Activated CD8-positive, alpha-beta T cell treated with anti-CD3 and anti-CD28 coated beads for 36 hours (primary cell): Measurements from ENCODE around the gene NFIA. TPM values are rescaled to one million over a fixed set of nuclear protein-coding genes. Genes with fewer than 3 reads are reported as not detected.
"Not testable (repeated sequence)": the region's sequence is repeated elsewhere in the genome, so short reads cannot be mapped to it uniquely, and the experiment has no call there.

Source experiments
- ATAC-seq: fragments of 200-7000 bp; cut with Tn5 transposase; one replicate; pipeline ENCODE4 v1.10.0; 2021; ENCODE audit warnings: mild to moderate bottlenecking, moderate library complexity
- CTCF ChIA-PET: fragments of 350-600 bp; sonication (Branson Sonifier 250); formaldehyde crosslinking; loops from one replicate; lab custom pipeline; 2021; ENCODE audit warnings: antibody characterized with exemption; lab: Charles Lee
- POLR2A ChIA-PET: fragments of 350-600 bp; sonication (Branson Sonifier 250); formaldehyde crosslinking; loops from one replicate; lab custom pipeline; 2021; ENCODE audit warnings: antibody characterized with exemption; lab: Charles Lee
- DNase-seq: peaks from one replicate; pipeline ENCODE4 v3.0.0-alpha.2; 2020
- H3K27ac Mint-ChIP-seq: one replicate; pipeline ENCODE4 v1.8.0; 2021; ENCODE audit warnings: mild to moderate bottlenecking, mixed read lengths
- H3K27me3 Mint-ChIP-seq: one replicate; pipeline ENCODE4 v1.8.0; 2021; ENCODE audit warnings: mixed read lengths
- H3K36me3 Mint-ChIP-seq: one replicate; pipeline ENCODE4 v1.8.0; 2021; ENCODE audit warnings: low read depth, mixed read lengths
- H3K4me1 Mint-ChIP-seq: one replicate; pipeline ENCODE4 v1.8.0; 2021; ENCODE audit warnings: low read depth, mixed read lengths
- H3K4me3 Mint-ChIP-seq: one replicate; pipeline ENCODE4 v1.8.0; 2021; ENCODE audit warnings: mild to moderate bottlenecking, moderate library complexity, mixed read lengths
- H3K9me3 Mint-ChIP-seq: one replicate; pipeline ENCODE4 v1.8.0; 2021; ENCODE audit warnings: mixed read lengths
- intact Hi-C: fragments of 100-400 bp; cut with micrococcal nuclease; formaldehyde crosslinking; loops from one replicate; pipeline ENCODE4 v1.10.0; 2022
- total RNA-seq, 2 experiments: library from RNA; stranded (reverse); gene quantifications; one replicate each; pipeline ENCODE4 v1.2.3, GENCODE V29; 2021
- TF ChIP-seq, protein P1 (sequence below): fragments of 200-600 bp; IDR thresholded peaks from one replicate; pipeline ENCODE4 v1.8.0; 2022; ENCODE audit warnings: antibody characterized with exemption, mild to moderate bottlenecking

The NFIA gene
- total RNA-seq, 2 experiments from 2014 or later: 1.9 to 2.4 TPM

DNA sequence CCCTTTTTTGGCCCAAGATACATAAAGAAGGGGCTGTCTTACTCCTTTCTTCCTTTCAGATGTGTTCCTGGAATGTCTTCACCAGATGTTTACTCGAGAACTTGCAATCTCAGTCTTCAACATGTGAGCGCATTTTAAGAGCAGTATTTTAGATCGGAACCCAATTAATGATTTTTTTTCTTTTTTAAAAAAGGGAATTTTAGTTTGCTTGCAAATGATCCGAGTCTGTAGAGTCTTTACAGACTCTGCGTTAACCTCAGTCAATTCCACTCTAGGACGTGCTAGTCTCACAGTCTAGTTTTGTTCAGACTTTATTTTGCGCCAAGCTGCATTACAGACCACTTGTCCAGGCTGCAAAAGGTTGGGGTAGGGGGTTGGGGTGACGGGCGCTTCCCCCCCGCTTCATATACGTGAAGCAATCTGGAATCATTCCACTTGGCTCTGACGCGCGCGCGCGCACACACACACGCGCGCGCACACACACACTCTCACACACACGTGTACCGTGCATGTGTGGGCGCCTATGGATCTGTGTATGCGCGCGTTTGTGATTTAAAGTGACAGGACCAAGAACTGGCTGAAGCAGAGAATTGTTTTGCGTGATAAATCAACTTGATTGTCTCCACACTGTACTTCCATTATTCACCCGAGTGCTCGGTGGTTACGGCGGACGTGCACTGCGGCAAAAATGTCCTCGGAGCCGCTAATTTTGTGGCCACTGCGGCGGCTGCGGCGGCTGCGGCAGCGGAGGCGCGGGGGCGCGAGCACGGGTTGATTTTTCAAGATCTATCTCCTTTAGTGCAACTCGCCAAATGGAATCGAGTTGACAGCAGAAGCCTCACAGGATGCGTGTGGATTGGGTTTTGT is 25.6 kb upstream of the NFIA start:
- POLR2A ChIA-PET: interaction anchor here (0.7 to 1.3 kb wide), 2 partner anchors 21 to 25 kb away, joined by 4 read pairs; partner anchors contain the start of gene NFIA

DNA sequence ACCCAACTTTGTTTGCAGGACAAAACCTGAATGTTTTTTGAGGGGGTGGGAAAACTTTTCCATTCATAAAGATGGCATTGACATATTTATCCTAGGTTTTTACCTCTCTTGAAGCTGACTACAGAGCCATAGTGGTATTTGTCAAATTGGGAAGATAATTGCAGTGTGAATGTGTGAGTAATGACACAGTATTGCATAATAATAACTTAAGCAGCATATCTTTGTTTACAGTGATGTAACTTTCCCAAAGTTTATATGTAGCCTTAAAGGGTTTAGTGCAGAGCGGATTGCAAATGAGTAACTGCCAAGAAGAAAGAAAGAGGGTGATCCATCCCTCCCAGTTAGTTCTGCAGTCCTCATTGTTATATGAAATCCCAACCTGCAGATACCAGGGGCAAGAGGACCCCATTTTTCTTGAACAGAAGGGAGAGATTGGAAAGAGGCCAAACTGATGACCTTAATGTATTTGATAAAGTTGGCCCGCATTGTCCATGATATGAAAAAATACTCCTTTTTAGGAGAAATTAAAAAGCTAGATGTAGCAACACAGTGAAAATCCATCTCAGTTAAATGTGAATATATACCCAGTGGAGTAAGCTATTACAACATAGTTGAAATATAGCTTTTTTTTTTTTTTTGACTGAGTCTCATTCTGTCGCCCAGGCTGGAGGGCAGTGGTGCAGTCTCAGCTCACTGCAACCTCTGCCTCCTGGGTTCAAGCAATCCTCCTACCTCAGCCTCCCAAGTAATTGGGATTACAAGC is 23.7 kb upstream of the NFIA start:
- CTCF ChIA-PET: interaction anchor here (1.2 to 5.1 kb wide), 3 partner anchors 8 to 13 kb away, joined by 3 to 18 read pairs (median 5); no protein-coding TSS in a partner anchor
- peaks cover 40% of the 10 kb centered on the region for H3K27me3 Mint-ChIP-seq

More for the DNA sequence above, 25.6 kb upstream of the NFIA start:
- Mint-ChIP-seq H3K27me3 (peaks cover 58% of the 10 kb centered on the region), H3K9me3 (no peaks in the 10 kb centered on the region), H3K4me3 (peak overlapping the region; percentile 78), H3K27ac (peak overlapping the region; percentile 52), H3K4me1 (peaks cover 26% of the 10 kb centered on the region), H3K36me3 (no peaks in the 10 kb centered on the region)
- CTCF ChIA-PET: interaction anchor here (1.1 to 1.4 kb wide), 2 partner anchors 13 to 23 kb away, joined by 3 to 6 read pairs; no protein-coding TSS in a partner anchor
- intact Hi-C loops: loop anchor here (10.0 kb wide), 1 partner anchor 278 kb away; no protein-coding TSS in a partner anchor
- ATAC-seq (peak; percentile 40), DNase-seq (peak; percentile 49)
- TF ChIP-seq, protein P1, sequence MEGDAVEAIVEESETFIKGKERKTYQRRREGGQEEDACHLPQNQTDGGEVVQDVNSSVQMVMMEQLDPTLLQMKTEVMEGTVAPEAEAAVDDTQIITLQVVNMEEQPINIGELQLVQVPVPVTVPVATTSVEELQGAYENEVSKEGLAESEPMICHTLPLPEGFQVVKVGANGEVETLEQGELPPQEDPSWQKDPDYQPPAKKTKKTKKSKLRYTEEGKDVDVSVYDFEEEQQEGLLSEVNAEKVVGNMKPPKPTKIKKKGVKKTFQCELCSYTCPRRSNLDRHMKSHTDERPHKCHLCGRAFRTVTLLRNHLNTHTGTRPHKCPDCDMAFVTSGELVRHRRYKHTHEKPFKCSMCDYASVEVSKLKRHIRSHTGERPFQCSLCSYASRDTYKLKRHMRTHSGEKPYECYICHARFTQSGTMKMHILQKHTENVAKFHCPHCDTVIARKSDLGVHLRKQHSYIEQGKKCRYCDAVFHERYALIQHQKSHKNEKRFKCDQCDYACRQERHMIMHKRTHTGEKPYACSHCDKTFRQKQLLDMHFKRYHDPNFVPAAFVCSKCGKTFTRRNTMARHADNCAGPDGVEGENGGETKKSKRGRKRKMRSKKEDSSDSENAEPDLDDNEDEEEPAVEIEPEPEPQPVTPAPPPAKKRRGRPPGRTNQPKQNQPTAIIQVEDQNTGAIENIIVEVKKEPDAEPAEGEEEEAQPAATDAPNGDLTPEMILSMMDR: no peak

DNA sequence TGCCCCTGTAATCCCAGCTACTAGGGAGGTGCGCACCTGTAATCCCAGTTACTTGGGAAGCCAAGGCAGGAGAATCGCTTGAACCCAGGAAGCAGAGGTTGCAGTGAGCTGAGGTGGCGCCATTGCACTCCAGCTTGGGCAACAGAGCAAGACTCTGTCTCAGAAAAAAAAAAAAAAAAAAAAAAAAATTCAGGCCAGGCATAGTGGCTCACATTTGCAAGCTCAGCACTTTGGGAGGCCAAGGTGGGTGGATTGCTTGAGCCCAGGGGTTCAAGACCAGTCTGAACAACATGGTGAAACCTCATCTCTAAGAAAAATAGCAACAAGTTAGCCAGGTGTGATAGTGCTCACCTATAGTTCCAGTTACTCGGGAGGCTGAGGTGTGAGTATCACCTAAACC is 20.8 kb upstream of the NFIA start:
- CTCF ChIA-PET: interaction anchor here (5.1 kb wide), 1 partner anchor 11 kb away, joined by 18 read pairs; no protein-coding TSS in a partner anchor
- H3K4me1 Mint-ChIP-seq, POLR2A ChIA-PET, H3K36me3 Mint-ChIP-seq, H3K4me3 Mint-ChIP-seq, intact Hi-C loops, H3K9me3 Mint-ChIP-seq, DNase-seq, H3K27ac Mint-ChIP-seq, ATAC-seq: not testable (repeated sequence)
- peaks cover 14% of the 10 kb centered on the region for H3K27me3 Mint-ChIP-seq

More for the DNA sequence above, 23.7 kb upstream of the NFIA start:
- Mint-ChIP-seq H3K4me3 (no peak overlapping the region), H3K9me3 (no peaks in the 10 kb centered on the region), H3K4me1 (peaks cover 8% of the 10 kb centered on the region), H3K27ac (no peak overlapping the region), H3K36me3 (no peaks in the 10 kb centered on the region)
- TF ChIP-seq, protein P1: no peak
- ATAC-seq (no peak), DNase-seq (no peak)
- intact Hi-C loops: loop anchor here (10.0 kb wide), 1 partner anchor 276 kb away; no protein-coding TSS in a partner anchor
- POLR2A ChIA-PET: interaction anchor here (1.1 to 1.6 kb wide), 2 partner anchors 18 to 466 kb away, joined by 3 to 4 read pairs; no protein-coding TSS in a partner anchor

DNA sequence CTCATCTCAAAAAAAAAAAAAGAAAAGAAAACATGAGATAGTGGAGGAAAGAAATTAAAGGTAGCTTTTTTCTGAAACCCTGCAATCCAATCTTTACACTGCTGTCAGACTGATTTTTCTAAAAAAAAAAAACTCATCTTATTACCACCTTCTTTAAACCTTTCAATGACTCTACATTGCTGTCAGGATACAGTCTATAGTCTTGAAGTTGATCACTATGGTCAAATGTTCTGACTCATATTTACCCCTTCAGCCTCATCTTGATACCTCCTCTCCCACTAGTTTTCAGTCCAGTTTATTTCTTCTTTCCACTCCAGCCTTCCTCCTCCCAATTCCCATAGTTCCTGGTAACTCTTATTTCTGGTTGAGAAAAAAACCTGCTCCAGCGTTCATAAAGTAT is 17.7 kb upstream of the NFIA start:
- Mint-ChIP-seq H3K9me3 (no peaks in the 10 kb centered on the region), H3K36me3 (no peaks in the 10 kb centered on the region), H3K27ac (no peak overlapping the region), H3K4me1 (no peaks in the 10 kb centered on the region), H3K27me3 (no peaks in the 10 kb centered on the region), H3K4me3 (no peak overlapping the region)
- no peak for DNase-seq
- CTCF ChIA-PET: interaction anchor here (1.1 kb wide), 1 partner anchor 15 kb away, joined by 4 read pairs; no protein-coding TSS in a partner anchor
- intact Hi-C loops: no loop called here
- ATAC-seq: no peak
- TF ChIP-seq, protein P1: no peak
- POLR2A ChIA-PET: no interaction called here

DNA sequence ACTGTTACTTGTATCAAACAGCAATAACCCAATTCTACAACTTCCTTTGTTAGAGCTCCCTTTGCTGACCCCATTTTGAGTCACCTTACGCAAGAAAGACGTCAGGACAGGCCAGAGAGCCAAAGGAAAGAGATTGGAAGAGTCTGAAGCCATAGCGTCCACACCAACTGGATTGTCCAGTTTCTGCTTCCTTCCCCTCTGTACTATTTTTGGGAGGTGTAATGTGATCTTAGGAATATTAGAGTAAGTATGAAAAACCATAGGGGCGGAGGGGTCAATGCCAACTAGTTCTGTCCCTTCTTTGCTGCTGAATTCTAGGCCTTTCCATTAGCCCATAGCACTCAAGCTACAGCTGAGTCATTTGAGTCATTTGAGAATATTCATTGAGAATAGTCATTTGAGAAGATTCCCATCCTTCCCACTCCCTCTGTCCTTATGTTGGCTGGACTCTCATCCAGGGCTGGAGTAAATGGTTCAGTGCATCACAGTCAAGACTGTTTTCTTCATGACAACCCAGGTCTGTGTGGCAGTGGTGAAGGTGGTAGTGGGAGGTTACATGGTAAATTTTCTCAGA is 14.8 kb upstream of the NFIA start:
- H3K9me3 Mint-ChIP-seq: no peaks in the 10 kb centered on the region
- H3K4me1 Mint-ChIP-seq: no peaks in the 10 kb centered on the region
- CTCF ChIA-PET: no interaction called here
- TF ChIP-seq, protein P1: no peak
- no peak overlapping the region for H3K27ac Mint-ChIP-seq
- POLR2A ChIA-PET: no interaction called here
- H3K4me3 Mint-ChIP-seq: no peak overlapping the region
- intact Hi-C loops: no loop called here
- ATAC-seq (no peak), DNase-seq (no peak)
- H3K27me3 Mint-ChIP-seq: no peaks in the 10 kb centered on the region
- no peaks in the 10 kb centered on the region for H3K36me3 Mint-ChIP-seq
